ENCODE results near the gene CPA2.

DNA sequence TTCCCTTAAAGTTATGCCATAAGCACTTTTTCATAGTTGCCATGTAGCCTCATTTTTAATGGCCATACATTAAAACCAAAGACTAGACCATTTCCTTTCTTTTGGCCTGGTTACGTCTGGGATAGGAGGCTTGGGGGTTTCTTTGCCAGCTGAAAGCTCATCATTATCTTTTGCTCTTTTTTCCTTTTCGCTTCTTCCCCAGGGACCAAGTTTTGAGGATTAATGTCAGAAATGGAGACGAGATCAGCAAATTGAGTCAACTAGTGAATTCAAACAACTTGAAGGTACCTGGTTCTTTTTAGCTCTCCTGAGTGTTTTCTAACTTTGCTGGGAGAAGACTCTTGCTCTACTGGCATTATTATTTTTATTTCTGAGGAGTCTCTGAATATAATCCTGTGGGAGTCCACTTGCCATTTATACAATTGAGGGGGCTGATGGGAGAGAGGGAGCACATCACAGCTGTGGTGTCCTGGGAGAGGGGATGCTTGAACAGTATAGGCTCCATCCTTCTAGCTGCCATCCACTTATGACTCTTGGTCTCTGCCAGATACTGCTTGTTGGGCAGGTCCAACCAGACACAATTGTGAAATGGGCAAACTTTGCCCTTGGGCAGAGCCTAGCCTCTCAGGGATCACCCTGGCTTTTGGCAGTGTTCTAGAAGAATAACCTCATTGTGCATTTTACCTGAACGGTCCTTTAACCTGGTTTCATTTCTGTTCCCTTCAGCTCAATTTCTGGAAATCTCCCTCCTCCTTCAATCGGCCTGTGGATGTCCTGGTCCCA, 32.1 kb downstream of the CPA2 start:
- TF ChIP-seq RFX5 (IDR thresholded peaks at IDR 0.05): no peak
- no peak for TF ChIP-seq EP300 (IDR thresholded peaks at IDR 0.05)

Measured in A549 (cell line).